ENCODE results near the gene EN2.

GRCh38 chr7:155466814-155467733, 9.1 kb downstream of the EN2 start:
- TF ChIP-seq, protein P1, sequence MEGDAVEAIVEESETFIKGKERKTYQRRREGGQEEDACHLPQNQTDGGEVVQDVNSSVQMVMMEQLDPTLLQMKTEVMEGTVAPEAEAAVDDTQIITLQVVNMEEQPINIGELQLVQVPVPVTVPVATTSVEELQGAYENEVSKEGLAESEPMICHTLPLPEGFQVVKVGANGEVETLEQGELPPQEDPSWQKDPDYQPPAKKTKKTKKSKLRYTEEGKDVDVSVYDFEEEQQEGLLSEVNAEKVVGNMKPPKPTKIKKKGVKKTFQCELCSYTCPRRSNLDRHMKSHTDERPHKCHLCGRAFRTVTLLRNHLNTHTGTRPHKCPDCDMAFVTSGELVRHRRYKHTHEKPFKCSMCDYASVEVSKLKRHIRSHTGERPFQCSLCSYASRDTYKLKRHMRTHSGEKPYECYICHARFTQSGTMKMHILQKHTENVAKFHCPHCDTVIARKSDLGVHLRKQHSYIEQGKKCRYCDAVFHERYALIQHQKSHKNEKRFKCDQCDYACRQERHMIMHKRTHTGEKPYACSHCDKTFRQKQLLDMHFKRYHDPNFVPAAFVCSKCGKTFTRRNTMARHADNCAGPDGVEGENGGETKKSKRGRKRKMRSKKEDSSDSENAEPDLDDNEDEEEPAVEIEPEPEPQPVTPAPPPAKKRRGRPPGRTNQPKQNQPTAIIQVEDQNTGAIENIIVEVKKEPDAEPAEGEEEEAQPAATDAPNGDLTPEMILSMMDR (IDR thresholded peaks at IDR 0.05) = no peak
- TF ChIP-seq POLR2A (IDR thresholded peaks at IDR 0.05) = no peak
